LNCaP clone FGC (cell line): ENCODE data around the gene LHX3.

ENCODE experiments used
- DNase-seq: peaks from one replicate; pipeline ENCODE4 v3.0.0-alpha.2; 2011; ENCODE audit warnings: low read depth
- H3K4me3 ChIP-seq: 2 replicates; pipeline ENCODE4 v1.5.1; 2011; ENCODE audit warnings: mild to moderate bottlenecking, low read depth, low read length, control low read depth
- CTCF ChIP-seq: IDR thresholded peaks from 2 replicates; pipeline ENCODE4 v1.5.1; 2012; ENCODE audit warnings: mild to moderate bottlenecking; ENCODE audit not compliant: control insufficient read depth, insufficient read depth; ENCODE audit errors: extremely low read depth

LHX3 gene

GRCh38 chr9:136186386-136186785 is 18.5 kb downstream of the LHX3 start:
- DNase-seq = no peak
- H3K4me3 ChIP-seq = no peak overlapping the region
- TF ChIP-seq CTCF = no peak

- no peak for TF ChIP-seq CTCF
- H3K4me3 ChIP-seq = no peak overlapping the region
- DNase-seq = no peak
Measured at GRCh38 chr9:136185596-136186366, 19.1 kb downstream of the LHX3 start.

GRCh38 chr9:136185066-136185465 is 19.9 kb downstream of the LHX3 start:
- no peak overlapping the region for H3K4me3 ChIP-seq
- no peak for TF ChIP-seq CTCF
- DNase-seq = no peak

DNA sequence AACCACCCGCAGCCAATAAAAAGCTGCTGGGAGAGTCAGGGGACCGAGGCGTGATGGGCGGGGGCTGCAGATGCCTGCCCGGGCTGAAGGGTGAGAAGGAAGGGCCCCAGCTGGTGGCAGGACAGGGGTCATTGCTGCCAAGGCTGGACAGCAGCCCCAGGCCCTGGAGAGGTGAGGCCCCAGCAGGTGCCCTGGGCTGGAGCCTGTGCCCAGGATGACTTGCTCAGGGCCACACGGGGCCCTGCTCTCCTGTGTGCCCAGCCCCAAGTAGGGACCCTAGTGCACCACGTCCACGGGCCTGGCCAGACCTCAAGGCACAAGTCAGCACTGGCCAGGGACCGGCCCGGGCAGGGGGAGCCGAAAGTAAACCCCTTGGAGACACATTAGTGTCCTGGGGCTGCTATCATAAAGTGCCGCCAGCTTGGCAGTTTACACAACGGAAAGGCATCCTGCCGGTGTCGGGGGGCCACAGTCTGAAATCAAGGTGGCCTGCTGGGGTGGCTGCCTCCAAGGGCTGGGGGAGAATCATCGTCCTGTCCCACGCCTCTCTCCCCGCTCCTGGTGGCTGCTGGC is 22.0 kb downstream of the LHX3 start:
- no peak for TF ChIP-seq CTCF
- H3K4me3 ChIP-seq = no peak overlapping the region
- no peak for DNase-seq

DNA sequence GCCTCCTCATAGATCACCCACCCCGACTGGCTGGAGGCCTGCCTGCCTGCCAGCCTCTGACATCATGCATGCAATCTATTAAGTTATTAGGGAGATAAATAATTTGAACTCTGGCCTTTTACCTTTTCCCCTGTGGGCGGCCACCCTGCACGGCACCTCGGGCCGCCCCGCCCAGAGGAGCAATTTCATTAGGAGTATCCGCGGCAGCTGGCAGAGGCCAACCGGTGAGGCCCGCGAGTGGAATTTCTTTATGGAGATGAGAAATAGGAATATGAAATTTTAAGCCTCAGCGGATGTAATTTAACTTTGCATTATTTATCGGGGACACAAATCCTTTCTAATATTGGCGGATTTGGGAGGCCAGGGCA is 22.5 kb downstream of the LHX3 start:
- no peak for DNase-seq
- no peak for TF ChIP-seq CTCF
- no peak overlapping the region for H3K4me3 ChIP-seq

GRCh38 chr9:136181784-136182419 is 23.0 kb downstream of the LHX3 start:
- no peak for TF ChIP-seq CTCF
- H3K4me3 ChIP-seq = no peak overlapping the region
- DNase-seq = no peak
